Measurements from ENCODE around the gene DSTN.
A peak's percentile ranks its signal among the peaks of the same experiment; 100 is the strongest.

Gene DSTN

DNA sequence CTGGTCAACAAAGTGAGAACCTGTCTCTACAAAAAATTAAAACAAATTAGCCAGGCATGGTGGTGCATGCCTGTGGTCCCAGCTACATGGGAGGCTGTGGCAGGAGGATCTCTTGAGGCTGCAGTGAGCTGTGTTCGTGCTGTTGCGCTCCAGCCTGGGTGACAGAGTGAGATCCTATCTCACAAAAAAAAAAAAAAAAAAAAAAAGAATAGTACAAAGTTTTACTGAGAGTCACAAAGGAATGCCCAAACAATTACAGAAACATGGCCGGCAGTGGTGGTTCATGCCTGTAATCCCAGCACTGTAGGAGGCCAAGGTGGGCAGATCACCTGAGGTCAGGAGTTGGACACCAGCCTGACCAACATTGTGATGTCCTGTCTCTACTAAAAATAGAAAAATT is 14.8 kb upstream of the DSTN start:
- DNase-seq = no peak

DNA sequence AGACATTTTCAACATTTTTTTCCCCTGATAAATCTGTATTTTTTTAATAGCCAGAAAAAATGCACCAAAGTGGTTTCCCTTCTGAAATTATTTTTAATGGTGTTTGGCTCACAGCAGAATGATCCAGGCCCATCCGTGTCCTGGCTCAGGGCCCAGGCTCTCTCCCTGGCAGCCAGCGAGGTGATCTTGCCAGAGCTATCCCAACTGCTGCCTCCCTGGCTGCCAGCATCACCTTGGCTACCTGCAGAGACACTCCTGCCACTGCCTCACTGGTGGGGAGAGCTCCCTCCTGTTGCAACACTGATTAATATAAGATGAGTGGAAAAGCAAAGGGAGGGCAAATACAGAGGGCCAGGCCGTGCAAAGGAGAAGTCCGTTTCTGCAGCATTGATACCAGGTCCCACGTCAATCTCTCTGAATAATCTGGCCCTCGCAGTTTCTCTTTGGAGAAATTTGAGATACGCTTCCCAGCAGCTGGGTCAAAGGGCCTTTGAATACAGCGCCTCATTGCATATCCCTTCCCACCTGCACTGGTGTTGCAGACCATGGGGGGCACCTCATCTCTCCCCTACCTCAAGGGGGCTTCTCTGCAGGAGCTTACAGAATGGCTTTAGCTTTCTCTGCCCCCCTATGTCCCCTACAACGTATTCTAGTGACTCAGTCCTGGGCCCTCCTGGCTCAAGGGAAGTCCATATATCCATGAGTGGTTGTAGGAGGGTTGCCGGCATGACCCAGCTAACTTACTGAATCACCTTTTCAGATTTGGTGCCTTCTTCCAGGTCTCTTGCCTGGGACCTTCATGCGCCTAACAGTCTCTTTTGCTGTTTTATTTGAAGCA is 12.8 kb upstream of the DSTN start:
- DNase-seq = no peak

DNA sequence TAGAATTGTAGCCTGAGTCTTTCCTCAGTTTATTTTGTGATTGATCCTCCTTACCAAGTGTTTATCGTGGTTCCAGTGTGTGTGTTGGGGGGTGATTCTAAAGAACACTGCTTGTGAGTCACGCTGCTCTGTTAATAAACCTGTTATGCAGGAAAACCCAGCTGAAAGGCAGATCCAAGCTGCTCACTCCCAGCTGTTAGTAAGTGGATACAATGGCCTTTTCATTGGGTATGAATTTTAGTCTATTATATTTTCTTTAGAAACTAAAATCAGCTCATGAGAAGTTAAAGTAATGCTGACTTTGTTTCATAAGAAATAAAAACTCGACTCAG is 12.2 kb upstream of the DSTN start:
- DNase-seq = no peak

DNA sequence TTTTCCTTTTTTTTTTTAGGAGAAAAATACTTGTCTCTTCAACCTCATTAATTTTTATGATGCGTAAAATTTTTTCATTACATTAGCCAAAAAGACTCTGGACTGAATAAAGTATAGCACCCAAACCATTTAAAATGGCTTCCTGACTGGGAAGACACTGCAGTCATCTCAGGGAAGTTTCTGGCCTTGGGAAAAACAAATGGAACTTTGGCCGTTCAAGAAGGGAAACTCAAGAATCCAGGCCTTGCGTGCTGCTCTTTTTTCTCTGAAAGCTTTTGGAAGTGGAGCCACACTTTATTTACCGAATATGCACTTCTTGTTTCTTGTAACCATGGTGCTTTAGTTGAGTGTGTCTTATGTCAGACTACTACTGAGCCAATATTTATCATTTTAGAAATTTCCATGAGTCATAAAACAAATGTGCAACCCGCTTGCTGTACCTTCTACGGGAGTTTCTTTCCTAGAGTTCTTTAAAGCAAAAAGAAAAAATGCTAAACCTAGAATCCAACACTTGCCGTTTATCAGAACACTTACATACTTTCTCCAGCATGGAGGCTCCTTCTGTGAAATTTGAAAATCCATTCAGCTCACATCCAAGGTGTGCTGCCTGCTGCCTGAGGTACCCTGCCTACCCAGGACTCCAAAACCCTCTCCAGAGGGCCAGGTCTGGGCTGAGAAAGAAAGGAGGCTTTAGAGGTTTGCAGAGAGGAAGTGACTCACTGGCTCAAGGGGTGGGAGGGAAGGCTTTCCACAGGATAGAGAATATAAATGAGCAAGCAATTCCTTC is 11.5 kb upstream of the DSTN start:
- peak; percentile 46 for DNase-seq

DNA sequence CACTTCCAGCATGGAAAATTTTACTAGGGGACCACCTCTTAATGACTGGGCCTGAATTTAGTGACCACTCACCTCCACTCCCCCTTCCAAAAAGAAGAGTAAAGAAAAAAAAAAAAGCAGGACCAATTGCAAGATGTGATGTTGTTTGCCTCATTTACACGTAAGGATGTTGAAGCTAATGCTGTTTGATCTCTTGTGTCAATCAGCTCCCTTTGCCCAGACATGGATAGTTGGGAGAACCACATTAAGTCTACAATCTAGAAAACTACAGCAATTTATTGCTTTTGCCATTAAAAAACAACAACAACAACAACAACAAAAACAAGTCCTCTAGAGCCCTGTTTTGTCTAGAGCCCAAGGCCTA is 11.0 kb upstream of the DSTN start:
- no peak for DNase-seq

DNA sequence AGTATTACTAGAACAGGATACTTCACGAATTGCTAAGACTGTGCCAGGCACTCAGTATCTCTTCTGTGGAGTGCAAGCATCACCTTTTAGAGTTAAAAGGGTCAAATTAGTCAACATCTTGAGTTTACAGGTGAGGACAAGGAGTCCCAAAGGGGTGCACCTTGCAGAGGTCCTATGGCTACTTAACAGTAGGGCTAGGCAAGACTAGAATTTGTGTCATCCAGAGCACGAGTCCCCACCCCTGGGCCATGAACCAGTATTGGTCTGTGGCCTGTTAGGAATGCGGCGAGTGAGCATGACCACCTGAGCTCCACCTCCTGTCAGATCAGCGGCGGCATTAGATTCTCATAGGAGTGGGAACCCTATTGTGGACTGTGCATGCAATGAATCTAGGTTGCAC is 10.5 kb upstream of the DSTN start:
- no peak for DNase-seq

DNA sequence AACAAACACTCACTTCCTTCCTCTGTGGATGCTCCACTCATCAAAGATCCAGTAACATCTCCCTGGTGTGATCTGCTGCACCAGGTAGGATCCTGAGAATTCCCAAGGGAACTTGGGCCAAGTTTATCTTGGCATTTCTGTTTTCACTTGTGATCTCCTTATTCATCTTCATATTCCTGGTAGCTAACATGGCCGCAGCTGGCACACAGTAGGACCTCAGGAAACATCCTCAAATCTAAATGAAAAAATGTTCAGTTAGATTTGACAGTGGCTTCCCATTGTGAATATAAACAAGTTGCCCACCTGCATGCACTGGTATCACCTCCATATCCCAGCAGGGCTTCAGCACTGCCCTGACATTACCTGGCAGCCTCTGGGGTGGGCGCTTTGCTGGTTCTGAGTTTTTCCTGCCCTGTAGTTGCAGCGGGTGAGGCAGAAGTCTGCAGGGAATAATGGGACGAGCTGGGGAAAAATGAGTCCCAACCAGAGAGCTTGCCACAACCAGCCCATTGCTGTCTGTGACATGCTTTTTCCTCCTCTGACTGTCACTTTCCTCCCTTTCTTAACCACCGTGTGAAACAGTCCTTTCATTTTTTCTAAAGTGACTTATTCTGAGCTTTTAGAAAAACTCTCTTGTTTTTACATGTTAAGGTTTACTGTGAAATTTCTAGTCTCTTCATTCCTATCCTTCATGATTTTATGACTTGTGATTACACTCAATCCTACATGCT is 9.4 kb upstream of the DSTN start:
- no peak for DNase-seq

DNA sequence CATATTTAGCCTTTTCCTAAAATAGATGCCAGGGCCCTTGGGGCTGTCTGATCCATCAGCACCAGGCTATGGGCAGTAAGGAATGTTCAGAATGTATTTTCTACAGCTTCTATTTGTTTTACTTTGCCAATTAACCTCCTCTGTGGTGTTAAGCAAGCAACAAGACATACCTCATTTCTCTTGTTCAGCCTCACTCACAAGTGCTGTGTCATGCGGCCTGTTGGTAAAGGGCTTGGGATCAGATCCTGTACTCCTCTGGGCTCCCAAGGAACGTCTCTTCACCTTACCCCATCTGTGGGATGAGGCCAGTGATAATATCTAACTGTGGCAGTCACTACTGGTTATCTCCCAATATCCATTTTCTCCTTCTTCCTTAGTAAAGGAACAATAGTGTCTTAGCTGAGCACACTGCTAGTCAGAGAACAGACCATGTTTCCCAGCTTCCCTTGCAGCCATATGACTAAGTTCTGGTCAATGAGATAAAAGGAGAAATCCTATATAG is 7.0 kb upstream of the DSTN start:
- DNase-seq = no peak

DNA sequence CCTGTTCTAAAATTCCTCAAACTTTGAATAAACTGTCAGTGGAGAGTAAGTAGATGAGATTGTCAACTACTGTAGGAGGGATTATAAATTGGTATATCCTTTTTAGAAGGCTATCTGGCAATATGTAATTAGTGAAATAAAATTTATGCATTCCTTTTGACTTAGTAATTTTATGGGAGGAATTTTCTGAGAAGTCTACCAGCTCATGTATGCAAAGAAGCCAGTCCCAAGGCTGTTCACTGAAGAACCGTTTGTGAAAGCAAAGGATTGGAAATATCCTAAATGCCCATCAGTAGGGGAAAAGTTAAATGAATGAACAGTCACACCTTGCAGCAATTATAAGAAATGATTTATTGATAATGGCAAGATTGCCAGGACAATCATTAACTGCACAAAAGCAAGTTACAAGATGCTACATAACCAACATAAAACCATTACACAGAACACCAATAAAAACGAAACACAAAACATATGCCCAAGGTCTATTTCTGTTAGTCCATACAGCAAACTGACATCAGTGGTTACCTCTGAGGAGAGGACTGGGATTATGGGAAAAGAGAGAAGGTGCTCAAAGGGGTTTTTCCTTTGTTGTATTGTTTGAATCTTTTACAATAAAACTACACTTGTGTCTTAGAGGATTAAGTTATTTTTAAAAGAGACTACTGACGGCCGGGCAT is 4.6 kb upstream of the DSTN start:
- no peak for DNase-seq

DNA sequence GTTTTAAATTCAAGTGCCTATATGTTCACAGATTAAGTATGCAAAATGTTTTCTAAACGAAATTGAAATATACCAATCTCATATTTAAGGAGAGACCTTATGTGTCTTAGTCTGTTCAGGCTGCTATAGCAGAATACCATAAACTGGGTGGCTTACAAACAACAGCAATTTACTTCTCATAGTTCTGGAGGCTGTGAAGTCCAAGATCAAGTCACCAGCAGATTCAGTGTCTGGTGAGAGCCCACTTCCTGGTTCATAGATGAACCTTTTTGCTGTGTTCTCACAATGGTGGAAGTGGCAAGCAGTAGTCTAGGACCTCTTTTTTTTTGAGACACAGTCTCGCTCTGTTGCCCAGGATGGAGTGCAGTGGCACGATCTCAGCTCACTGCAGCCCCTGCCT is 3.5 kb upstream of the DSTN start:
- no peak for DNase-seq

DNA sequence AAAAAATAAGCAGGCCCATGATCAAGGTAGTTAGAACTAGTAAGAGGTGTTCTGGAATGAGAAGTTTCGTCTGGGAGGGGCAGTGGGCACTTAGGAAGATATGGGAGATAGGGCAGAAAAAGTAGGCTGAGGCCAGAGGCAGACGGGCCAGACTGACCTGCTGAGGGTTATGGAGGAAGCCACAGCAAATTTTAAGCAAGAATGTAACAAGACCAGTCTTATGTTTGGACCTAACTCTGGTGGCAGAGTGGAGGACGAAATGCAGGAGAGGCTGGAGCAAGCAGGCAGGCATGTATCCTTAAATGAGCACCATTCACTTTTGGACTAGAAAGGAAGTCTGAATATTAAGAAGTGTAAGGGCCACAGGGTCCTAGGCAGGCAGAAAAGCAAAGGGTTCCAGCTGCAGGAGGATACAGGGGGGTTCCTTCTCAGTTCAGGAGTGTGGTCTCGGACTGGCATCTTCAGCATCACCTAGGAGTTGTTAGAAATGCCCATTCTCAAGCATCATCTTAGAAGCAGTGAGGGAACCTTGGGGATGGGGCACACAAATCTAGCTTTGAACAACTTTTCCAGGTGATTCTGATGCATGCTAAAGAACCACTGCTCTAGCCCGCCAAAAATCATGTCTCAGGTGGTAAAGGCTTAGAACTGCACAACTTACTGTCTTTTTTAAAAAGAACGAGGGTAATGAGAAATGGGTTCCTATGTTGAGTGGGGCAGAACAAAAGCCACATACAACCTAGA is 1.7 kb upstream of the DSTN start:
- DNase-seq = no peak

DNA sequence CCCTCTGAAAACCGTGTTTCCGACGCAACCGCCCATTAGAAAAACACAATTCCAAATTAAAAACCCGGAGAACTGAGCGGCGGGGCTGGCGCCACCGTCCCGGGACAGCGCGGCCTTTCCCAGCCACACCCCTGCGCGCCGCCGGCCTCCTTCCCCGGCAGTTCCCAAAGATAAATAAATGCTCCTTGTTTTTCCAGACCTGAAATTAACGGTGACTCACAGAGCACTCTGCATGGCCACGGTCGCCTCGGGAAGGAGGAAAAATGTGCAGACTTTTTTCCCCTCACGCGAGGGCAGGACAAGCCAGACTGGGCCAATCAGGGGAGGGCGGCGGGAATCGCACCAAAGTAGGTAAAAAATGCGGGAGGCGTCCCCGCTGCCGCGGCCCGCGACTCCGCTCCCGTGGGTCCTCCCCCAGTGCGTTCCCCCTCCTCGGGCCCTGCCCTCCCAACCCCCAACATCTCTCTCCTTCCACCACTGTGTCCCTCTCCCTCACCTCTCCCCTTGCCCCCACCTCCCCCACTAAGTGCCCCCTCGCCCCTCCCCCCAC is 828 bp upstream of the DSTN start:
- peak; percentile 85 for DNase-seq

DNA sequence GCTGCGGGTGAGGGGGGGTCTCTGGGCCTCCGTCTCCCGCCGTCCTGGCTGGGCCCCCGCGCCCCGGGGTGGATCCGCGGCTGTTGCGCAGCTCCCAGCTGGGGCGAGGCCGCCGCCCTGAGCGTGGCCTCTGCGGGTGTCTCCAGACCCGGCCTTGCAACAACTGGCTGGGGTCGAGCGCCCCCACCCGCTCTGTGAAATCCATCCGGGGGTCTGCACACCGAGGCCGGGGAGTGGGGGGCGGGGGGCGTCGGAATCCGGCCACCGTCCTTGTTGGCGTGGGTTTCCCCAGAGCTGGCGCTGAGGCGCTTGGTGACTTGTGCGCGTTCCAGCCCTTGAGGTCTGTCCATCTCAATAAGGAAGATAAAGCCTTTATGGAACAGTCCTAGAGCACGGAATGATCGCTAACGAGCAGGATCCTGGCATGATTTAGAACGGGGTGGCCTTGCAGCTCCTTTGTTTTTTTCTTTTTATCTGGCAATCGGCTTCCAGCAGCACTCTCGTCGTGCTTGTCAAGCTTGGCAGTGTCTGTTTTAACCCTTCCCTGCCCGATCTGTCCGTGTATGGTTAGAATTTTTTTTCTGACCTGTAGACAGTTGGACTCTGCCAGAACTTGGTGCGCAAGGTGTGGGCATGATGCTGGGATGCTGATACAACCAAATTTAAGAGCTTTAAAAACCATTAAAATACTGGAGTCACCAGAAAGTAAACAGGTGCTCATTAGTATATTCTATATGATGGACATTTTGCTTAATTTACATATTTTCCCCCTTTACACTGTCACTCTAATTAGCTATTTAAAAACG is 675 bp downstream of the DSTN start:
- DNase-seq = peak; percentile 5

DNA sequence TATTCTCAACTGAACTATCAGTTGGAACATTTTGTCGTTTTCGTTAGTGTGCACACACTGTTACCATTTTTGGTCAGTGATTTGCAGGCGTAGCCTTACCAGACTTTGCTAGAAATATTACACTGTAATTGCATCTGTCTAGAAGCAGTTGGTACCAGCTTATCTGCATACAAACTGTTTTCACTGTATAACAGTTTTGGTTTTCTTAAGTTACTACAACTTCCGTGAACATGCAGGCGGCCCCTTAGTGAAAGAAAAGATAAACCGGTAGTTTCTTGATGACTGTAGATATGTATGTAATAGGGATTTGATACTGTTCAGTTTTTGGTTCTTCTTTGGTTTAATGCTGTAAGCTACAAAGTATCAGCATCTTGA is 1.3 kb downstream of the DSTN start:
- DNase-seq = no peak

DNA sequence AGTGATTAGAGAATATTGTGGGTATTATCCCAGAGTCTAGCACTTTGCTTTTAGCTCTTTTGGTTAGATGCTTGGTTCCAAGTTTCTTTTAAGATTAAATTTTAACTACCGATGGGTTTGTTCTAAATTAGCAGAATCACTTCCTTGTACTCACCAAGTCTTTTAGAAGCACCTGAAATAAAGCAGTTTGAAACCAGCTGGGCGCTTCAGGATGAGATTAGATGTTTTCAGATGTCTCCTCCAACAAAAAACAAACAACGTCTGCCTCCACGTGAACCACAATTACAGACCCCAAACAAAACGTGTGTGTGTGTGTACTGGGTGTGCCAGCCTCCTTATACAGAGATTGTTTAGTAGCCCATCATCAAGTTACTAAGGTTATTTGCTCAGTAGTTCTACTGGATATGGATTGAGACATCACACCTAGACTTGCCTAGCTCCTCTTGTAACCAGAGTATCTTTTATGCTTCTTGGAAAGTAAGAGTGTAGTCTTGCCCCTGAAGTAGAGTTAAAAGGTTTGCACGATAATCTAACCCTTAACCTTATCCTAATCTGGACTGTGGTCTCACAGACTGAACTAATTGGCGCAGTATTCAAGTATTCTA is 2.3 kb downstream of the DSTN start:
- no peak for DNase-seq

DNA sequence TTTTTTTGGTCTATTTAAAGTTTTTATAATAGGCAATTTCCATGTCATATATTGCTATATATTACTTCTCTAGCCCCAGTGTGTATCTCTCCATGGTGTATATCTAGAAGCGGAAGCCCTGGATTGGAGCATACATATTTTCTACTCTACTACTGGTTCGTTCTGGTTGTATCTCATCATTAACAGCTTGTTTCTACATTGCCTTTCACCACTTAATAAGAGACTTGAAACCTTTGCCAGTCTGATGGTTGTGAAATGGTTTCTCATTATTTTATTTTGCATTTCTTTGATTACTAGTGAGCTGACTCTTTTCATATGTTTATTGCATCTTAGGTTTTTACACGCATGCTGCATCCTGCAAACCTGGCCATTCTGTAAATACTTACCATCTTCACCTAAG is 3.6 kb downstream of the DSTN start:
- no peak for DNase-seq

DNA sequence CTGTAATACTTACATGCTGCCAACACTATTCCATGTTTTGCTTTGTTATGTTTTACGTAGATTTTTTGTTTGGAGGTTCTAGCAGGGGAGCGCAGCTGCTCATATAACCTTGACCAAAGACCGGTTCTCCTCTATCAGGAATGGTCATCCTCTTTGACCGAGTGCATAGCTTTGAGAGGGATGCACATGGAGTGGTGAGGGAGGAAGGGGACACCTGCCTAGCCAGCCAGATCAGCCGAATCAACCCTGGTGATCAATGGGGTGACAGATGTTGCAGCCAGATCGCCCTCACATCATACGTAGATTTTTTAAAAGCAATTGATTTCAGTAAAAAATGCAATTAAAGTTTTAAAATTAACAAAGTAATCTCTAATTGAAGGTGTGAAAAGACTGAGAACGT is 6.3 kb downstream of the DSTN start:
- DNase-seq = no peak

DNA sequence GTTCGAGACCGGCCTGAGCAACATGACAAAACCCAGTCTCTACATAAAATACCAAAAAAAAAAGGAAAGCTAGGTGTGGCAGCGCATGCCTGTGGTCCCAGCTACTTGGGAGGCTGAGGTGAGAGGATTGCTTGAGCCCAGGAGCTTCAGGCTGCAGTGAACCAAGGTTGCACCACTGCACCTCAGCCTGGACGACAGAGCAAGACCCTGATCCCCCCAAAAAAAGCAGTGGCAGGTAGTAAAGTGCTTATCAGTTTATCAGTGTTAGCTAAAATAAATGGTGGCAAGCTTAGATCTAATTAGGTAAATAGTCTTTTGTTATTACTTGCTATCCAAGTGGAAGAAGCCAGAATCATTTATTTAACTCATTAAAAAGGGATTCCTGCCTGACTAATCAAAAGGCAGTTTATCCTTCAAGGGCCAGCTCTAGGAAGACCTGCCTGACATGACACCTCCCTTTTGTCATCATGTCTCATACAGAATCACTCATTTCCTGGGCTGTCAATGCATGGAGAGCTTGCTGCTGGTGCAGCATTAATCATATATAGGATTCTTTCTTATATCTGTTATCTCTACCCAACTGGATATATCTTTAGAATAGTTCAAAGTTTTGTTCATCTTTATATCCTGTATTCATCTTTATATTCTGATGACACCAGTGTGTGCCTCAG is 9.6 kb downstream of the DSTN start:
- no peak for DNase-seq

DNA sequence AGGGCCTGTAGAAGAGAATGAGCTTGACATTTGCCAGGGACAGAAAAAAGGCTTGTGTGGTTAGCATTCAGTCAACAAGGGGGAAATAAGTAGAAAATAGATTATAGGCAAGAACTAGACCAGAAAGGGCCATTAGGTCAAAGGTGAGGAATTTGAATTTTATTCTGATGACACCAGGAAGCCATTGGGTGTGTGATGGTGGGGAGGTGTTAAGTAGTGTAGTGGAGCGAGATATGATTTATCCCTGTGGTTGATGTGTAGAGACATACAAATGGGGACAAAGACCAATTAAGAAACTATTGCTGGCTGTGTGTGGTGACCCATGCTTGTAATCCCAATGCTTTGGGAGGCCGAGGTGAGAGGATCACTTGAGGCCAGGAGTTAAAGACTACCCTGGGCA is 11.0 kb downstream of the DSTN start:
- no peak for DNase-seq

DNA sequence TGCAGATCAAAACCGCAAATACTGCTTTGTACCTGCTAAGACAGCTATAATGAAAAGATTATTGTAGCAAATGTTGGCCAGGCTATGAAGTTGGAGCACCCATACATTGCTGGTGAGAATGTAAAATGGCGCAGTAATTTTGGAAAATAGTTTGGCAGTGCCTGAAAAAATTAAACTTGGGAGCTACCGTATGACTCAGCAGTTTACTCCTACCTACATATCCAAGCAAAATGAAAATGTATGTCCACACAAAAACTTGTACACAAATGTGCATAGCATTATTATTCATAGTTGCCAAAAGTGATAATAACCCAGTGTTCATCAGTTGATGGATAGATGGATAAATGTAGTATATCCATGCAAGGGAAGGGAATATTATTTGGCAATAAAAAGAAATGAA is 13.3 kb downstream of the DSTN start:
- DNase-seq = no peak
